Gastrocnemius medialis (tissue), 4 donors: ENCODE results near the gene KAZN. TPM values are rescaled to one million over a fixed set of nuclear protein-coding genes. Genes with fewer than 3 reads are reported as not detected.

Experiments
- ATAC-seq, 2 donors: fragments of 150-250 bp; one replicate each; pipeline ENCODE4 v1.9.1; 2016
- DNase-seq, 2 donors: peaks; one replicate each; pipeline ENCODE4 v3.0.0-alpha.2; 2019
- H3K27ac ChIP-seq, 4 donors: fragments of 200-600 bp; sonication (generic); 1 replicate in 1 of 4; 2 replicates in 3 of 4; pipeline ENCODE4 v1.5.1; 2016 to 2018; ENCODE audit warnings: mild to moderate bottlenecking in 2 of 4, moderate library complexity in 1 of 4
- H3K27me3 ChIP-seq, 3 donors: fragments of 200-600 bp; sonication (generic) in 2 of 3; 1 replicate in 1 of 3; 2 replicates in 2 of 3; pipeline versions ENCODE4 v1.5.1 to v1.6.0; 2016 to 2019; ENCODE audit warnings: mild to moderate bottlenecking in 1 of 3, moderate library complexity in 1 of 3
- H3K36me3 ChIP-seq, 2 donors: fragments of 200-600 bp; sonication (generic) in 1 of 2; one replicate each; pipeline ENCODE4 v1.5.1; 2017 to 2018
- H3K4me1 ChIP-seq, 2 donors: fragments of 200-600 bp; sonication (generic) in 1 of 2; one replicate each; pipeline ENCODE4 v1.5.1; 2016 to 2017; ENCODE audit warnings: mild to moderate bottlenecking in 2 of 2
- H3K4me3 ChIP-seq, 4 donors: fragments of 200-600 bp; sonication (generic) in 3 of 4; 1 replicate in 1 of 4; 2 replicates in 3 of 4; pipeline ENCODE4 v1.5.1; 2016 to 2019; ENCODE audit warnings: mild to moderate bottlenecking in 2 of 4
- H3K9me3 ChIP-seq, 3 donors: fragments of 200-600 bp; sonication (generic) in 2 of 3; 1 replicate in 1 of 3; 2 replicates in 2 of 3; pipeline ENCODE4 v1.5.1; 2016 to 2019
- POLR2A ChIP-seq, 2 donors: fragments of 450-650 bp; IDR thresholded peaks; one replicate each; pipeline ENCODE4 v1.6.1; 2017; ENCODE audit warnings: antibody characterized with exemption in 2 of 2, mild to moderate bottlenecking in 2 of 2, moderate library complexity in 2 of 2
- in situ Hi-C, 4 donors: fragments of 200-750 bp; cut with MboI; loops; one replicate each; pipeline versions ENCODE4 v1.15.0 to v1.8.0; 2017; ENCODE audit warnings: low sequenced_read_pairs in 4 of 4
- intact Hi-C: fragments of 100-400 bp; cut with DNase I; formaldehyde crosslinking; loops from one replicate; pipeline ENCODE4 v1.15.1; 2023; ENCODE audit warnings: low total_unique reads
- total RNA-seq, 4 donors: library from RNA; depleted of rRNA; stranded (reverse); fragments of >200 nt; gene quantifications; one replicate each; pipeline versions ENCODE4 v1.1.0 to v1.2.3, GENCODE V29; 2016
- TF ChIP-seq, protein P1 (sequence below), 5 experiments: fragments of 450-650 bp in 3 of 5; fragments of 200-600 bp in 2 of 5; sonication (generic) in 2 of 5; IDR thresholded peaks in 4 of 5; conservative IDR thresholded peaks in 1 of 5; 1 replicate in 4 of 5; 2 replicates in 1 of 5; pipeline ENCODE4 v1.5.1; 2016 to 2019; ENCODE audit warnings: antibody characterized with exemption in 5 of 5, mild to moderate bottlenecking in 3 of 5, moderate library complexity in 3 of 5

The KAZN gene
- total RNA-seq, 4 donors from 2014 or later, result 0.05 to 2.2 (median 1.00) TPM

DNA sequence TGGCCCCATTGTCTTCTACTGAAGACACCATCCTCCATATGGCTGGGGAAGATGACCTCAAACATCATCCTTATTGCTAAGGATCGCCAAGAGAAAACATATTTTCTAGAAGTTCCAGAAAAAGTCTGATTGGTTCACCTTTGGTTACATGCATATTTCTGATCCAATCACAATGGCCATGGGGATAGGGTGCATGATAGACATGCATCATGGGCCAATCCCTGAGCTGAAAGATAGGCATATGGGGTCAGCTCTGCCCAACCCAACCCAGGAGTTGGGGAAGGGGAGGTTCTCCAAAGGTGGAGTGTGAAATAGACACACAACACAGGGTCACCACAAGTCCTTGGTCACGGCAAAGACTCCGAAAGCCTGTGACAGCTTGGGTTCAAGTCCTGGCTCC, 278.7 kb downstream of the KAZN start:
- intact Hi-C loops (no loop called here), in situ Hi-C loops (no loop called here)
- no peak for DNase-seq
- Histone ChIP-seq H3K4me3 (no peak overlapping the region), H3K27ac (no peak overlapping the region), H3K4me1 (no peaks in the 10 kb centered on the region), H3K9me3 (no peaks in the 10 kb centered on the region), H3K36me3 (no peaks in the 10 kb centered on the region), H3K27me3 (no peaks in the 10 kb centered on the region)
- no peak for TF ChIP-seq POLR2A (IDR thresholded peaks at IDR 0.05)
- TF ChIP-seq, protein P1, sequence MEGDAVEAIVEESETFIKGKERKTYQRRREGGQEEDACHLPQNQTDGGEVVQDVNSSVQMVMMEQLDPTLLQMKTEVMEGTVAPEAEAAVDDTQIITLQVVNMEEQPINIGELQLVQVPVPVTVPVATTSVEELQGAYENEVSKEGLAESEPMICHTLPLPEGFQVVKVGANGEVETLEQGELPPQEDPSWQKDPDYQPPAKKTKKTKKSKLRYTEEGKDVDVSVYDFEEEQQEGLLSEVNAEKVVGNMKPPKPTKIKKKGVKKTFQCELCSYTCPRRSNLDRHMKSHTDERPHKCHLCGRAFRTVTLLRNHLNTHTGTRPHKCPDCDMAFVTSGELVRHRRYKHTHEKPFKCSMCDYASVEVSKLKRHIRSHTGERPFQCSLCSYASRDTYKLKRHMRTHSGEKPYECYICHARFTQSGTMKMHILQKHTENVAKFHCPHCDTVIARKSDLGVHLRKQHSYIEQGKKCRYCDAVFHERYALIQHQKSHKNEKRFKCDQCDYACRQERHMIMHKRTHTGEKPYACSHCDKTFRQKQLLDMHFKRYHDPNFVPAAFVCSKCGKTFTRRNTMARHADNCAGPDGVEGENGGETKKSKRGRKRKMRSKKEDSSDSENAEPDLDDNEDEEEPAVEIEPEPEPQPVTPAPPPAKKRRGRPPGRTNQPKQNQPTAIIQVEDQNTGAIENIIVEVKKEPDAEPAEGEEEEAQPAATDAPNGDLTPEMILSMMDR (IDR thresholded peaks at IDR 0.05 in 4 of 5, conservative IDR thresholded peaks at IDR 0.05 in 1 of 5), result no peak
- no peak for ATAC-seq

- in situ Hi-C loops (no loop called here), intact Hi-C loops (no loop called here)
- TF ChIP-seq, protein P1 (IDR thresholded peaks at IDR 0.05 in 4 of 5, conservative IDR thresholded peaks at IDR 0.05 in 1 of 5), result no peak
- no peak for TF ChIP-seq POLR2A (IDR thresholded peaks at IDR 0.05)
- Histone ChIP-seq H3K4me1 (no peaks in the 10 kb centered on the region), H3K9me3 (no peaks in the 10 kb centered on the region), H3K4me3 (no peak overlapping the region), H3K36me3 (no peaks in the 10 kb centered on the region), H3K27me3 (no peaks in the 10 kb centered on the region), H3K27ac (no peak overlapping the region)
- no peak for DNase-seq
- ATAC-seq, result no peak
Observed at GRCh38 chr1:14878124-14878523, 279.6 kb downstream of the KAZN start.

- H3K27me3 ChIP-seq, result no peaks in the 10 kb centered on the region
Observed at GRCh38 chr1:14878951-14879350, 280.5 kb downstream of the KAZN start.

GRCh38 chr1:14880456-14881316, 282.2 kb downstream of the KAZN start:
- H3K27me3 ChIP-seq, result no peaks in the 10 kb centered on the region
- intact Hi-C loops (no loop called here), in situ Hi-C loops (no loop called here)
- H3K27ac ChIP-seq, result no peak overlapping the region
- no peak for TF ChIP-seq POLR2A (IDR thresholded peaks at IDR 0.05)
- TF ChIP-seq, protein P1 (IDR thresholded peaks at IDR 0.05 in 4 of 5, conservative IDR thresholded peaks at IDR 0.05 in 1 of 5), result no peak
- H3K36me3 ChIP-seq, result no peaks in the 10 kb centered on the region
- DNase-seq (no peak), ATAC-seq (no peak)
- H3K9me3 ChIP-seq, result no peaks in the 10 kb centered on the region
- no peaks in the 10 kb centered on the region for H3K4me1 ChIP-seq
- H3K4me3 ChIP-seq, result no peak overlapping the region

More at GRCh38 chr1:14878951-14879350, 280.5 kb downstream of the KAZN start:
- H3K9me3 ChIP-seq, result no peaks in the 10 kb centered on the region
- no peak overlapping the region for H3K4me3 ChIP-seq
- ATAC-seq (no peak), DNase-seq (no peak)
- intact Hi-C loops, result no loop called here
- no peak overlapping the region for H3K27ac ChIP-seq
- H3K36me3 ChIP-seq, result no peaks in the 10 kb centered on the region
- no peaks in the 10 kb centered on the region for H3K4me1 ChIP-seq
- in situ Hi-C loops, result no loop called here
- no peak for TF ChIP-seq POLR2A (IDR thresholded peaks at IDR 0.05)
- TF ChIP-seq, protein P1 (IDR thresholded peaks at IDR 0.05 in 4 of 5, conservative IDR thresholded peaks at IDR 0.05 in 1 of 5), result no peak
